HG03460 (cell line): Measurements from ENCODE around the gene GPR176.
A peak's percentile ranks its signal among the peaks of the same experiment; 100 is the strongest.

Experiments
- ATAC-seq: cut with Tn5 transposase; IDR thresholded peaks from one replicate; pipeline ENCODE4 v1.9.1; 2021; ENCODE audit not compliant: unreplicated experiment

The GPR176 gene

GRCh38 chr15:39785841-39786240 lies 134.2 kb downstream of the GPR176 start:
- no peak for ATAC-seq

GRCh38 chr15:39785139-39785538 lies 134.9 kb downstream of the GPR176 start:
- ATAC-seq, result no peak

- ATAC-seq, result no peak
Measured at GRCh38 chr15:39784638-39785037, 135.4 kb downstream of the GPR176 start.

- no peak for ATAC-seq
Measured at GRCh38 chr15:39784125-39784524, 135.9 kb downstream of the GPR176 start.

GRCh38 chr15:39783244-39783820 lies 136.7 kb downstream of the GPR176 start:
- no peak for ATAC-seq

- ATAC-seq, result peak; percentile 96
Measured at GRCh38 chr15:39782441-39783138, 137.5 kb downstream of the GPR176 start, which contains the start of gene FSIP1. FSIP1 (minus strand) TSS chr15:39782841; CDS start chr15:39776524, 6,317 bp downstream.

- no peak for ATAC-seq
Measured at GRCh38 chr15:39781967-39782302, 138.1 kb downstream of the GPR176 start.

GRCh38 chr15:39781147-39781966 lies 138.7 kb downstream of the GPR176 start:
- no peak for ATAC-seq

- no peak for ATAC-seq
Measured at GRCh38 chr15:39778021-39778420, 142.0 kb downstream of the GPR176 start.

GRCh38 chr15:39777496-39777895 lies 142.6 kb downstream of the GPR176 start:
- ATAC-seq, result no peak

- no peak for ATAC-seq
Measured at GRCh38 chr15:39776068-39776467, 144.0 kb downstream of the GPR176 start.

- no peak for ATAC-seq
Measured at GRCh38 chr15:39774688-39775267, 145.3 kb downstream of the GPR176 start.

GRCh38 chr15:39770748-39771689 lies 149.0 kb downstream of the GPR176 start:
- no peak for ATAC-seq

- ATAC-seq, result no peak
Measured at GRCh38 chr15:39767921-39768320, 152.1 kb downstream of the GPR176 start.

GRCh38 chr15:39761006-39761405 lies 159.1 kb downstream of the GPR176 start:
- no peak for ATAC-seq

- no peak for ATAC-seq
Measured at GRCh38 chr15:39756806-39757522, 163.1 kb downstream of the GPR176 start.

GRCh38 chr15:39752991-39753390 lies 167.1 kb downstream of the GPR176 start:
- no peak for ATAC-seq

GRCh38 chr15:39752246-39752645 lies 167.8 kb downstream of the GPR176 start:
- no peak for ATAC-seq
